GM06990 (cell line): ENCODE measurements around the gene APRT.

Experiments used
- DNase-seq: peaks from one replicate; pipeline ENCODE4 v3.0.0-alpha.2; 2011; ENCODE audit not compliant: insufficient read length; ENCODE audit errors: extremely low read depth
- H3K27me3 ChIP-seq: replicated peaks from 2 replicates; pipeline ENCODE4 v1.6.0; 2011; ENCODE audit warnings: low read length; ENCODE audit not compliant: control insufficient read depth, insufficient read depth
- H3K36me3 ChIP-seq: 2 replicates; pipeline ENCODE4 v1.5.1; 2011; ENCODE audit warnings: low read length; ENCODE audit not compliant: control insufficient read depth, insufficient read depth
- H3K4me3 ChIP-seq: replicated peaks from 2 replicates; pipeline ENCODE4 v1.5.1; 2011; ENCODE audit warnings: low read depth, mild to moderate bottlenecking, control low read depth, low read length
- CTCF ChIP-seq: IDR thresholded peaks from 2 replicates; pipeline ENCODE4 v1.5.1; 2011; ENCODE audit warnings: low read length, control low read depth, mild to moderate bottlenecking, inconsistent platforms; ENCODE audit not compliant: insufficient read depth, poor library complexity, severe bottlenecking

APRT gene

DNA sequence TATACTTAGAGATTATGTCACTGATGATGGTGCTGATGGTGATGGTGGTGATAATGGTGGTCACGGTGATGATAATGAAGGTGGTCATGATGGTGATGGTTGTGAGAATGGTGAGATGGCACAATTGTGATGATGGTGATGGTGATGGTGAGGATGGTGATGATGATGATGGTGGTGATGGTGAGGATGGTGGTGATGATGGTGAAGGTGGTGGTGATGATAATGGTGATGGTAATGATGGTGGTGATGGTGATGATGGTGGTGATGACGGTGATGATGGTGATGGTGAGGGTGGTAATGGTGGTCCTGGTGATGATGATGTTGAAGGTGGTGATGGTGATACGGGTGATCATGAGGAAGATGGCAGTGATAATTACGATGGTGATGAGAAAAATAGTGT is 13.7 kb downstream of the APRT start:
- no peak for TF ChIP-seq CTCF
- Histone ChIP-seq H3K27me3 (no peaks in the 10 kb centered on the region), H3K4me3 (no peak overlapping the region), H3K36me3 (no peaks in the 10 kb centered on the region; the same call in 1 of the 2 replicates)
- DNase-seq = no peak

- Histone ChIP-seq H3K4me3 (no peak overlapping the region), H3K36me3 (no peaks in the 10 kb centered on the region; the same call in 1 of the 2 replicates), H3K27me3 (no peaks in the 10 kb centered on the region)
- no peak for DNase-seq
- TF ChIP-seq CTCF = no peak
Measured at GRCh38 chr16:88796278-88796677, 15.4 kb downstream of the APRT start.

GRCh38 chr16:88793251-88793954 is 18.3 kb downstream of the APRT start:
- no peak for TF ChIP-seq CTCF
- H3K4me3 ChIP-seq = no peak overlapping the region

GRCh38 chr16:88792668-88793250 is 19.0 kb downstream of the APRT start:
- no peak for DNase-seq
- no peak for TF ChIP-seq CTCF
- Histone ChIP-seq H3K4me3 (no peak overlapping the region), H3K36me3 (no peaks in the 10 kb centered on the region), H3K27me3 (no peaks in the 10 kb centered on the region)

More at GRCh38 chr16:88793251-88793954, 18.3 kb downstream of the APRT start:
- Histone ChIP-seq H3K36me3 (no peaks in the 10 kb centered on the region), H3K27me3 (no peaks in the 10 kb centered on the region)
- DNase-seq = no peak

DNA sequence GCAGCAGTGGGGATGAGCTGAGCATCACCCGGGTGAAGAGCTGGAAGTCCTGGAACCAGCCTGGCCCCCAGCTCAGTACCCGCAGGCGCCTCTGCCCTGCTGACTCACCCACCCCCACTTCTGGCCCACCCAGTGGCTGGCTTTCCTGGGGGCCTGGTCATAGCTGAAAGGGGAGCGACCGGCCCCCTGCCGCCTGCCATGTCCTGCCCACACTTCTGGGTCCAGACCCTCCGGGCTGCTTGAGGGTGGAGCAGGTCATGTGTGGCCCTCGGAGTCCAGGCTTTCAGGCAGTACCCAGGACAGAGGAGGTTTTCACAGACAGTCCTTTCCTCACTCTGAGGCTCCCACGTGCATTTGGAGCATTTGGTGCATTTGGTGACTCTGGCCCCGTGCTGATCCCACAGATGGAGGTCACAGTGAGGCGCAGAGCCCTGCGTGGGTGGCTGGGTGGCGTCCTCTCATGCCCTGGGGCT is 19.6 kb downstream of the APRT start:
- DNase-seq = no peak
- no peak for TF ChIP-seq CTCF
- Histone ChIP-seq H3K36me3 (no peaks in the 10 kb centered on the region), H3K4me3 (no peak overlapping the region), H3K27me3 (no peaks in the 10 kb centered on the region)
